ENCODE data around the gene CXCL12. TPM values are rescaled to one million over a fixed set of nuclear protein-coding genes. Genes with fewer than 3 reads are reported as not detected.

Gene CXCL12
- total and polyA plus RNA-seq, 2 of the 13 experiments (the other 11 are each of a cell fraction or from before 2014, with no cell fraction given) = not detected

DNA sequence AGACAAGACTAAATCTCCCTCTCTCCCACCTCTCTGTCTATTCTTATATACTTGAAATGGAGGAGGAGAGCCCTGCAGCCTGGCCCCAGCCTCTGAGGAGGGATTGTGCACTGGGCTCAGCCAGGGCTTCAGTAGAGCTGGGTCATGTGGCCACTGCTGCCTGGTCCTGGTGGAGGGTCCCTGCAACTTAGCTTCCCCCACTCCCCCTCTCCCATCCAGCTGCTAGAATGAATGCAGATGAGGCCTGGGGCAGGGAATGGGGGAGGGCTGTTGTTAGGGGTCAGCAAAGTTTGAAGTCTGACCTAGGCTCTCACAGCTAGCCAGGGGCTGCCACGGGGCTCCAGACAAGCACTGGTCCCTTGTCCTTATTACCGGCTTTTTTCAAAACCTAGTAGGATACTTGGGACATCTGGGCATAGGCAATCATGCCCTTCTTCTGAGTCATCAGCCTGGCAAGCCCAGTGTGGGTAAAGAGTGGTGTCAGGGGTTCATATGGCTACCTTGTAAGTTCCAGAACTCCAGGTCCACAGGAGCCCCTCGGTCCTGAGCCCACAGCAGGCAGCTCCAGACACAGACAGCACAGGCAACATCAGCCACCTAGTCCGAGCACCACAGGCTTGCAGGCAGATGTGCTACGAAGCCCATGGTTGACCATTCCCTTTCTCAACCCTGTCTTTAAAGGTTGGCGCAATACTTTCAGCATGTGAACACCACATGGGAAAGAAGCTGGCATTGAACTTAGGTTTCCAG, 12.8 kb upstream of the CXCL12 start:
- H3K9me3 ChIP-seq (ENCODE audit: low read length) = no peaks in the 10 kb centered on the region
- H3K4me3 ChIP-seq (replicated peaks in 1 of 3; ENCODE audit: insufficient read depth in 1 of 3, low read depth in 2 of 3, low read length in 3 of 3) = no peak overlapping the region
- H4K20me1 ChIP-seq (ENCODE audit: insufficient read depth, low read length) = no peaks in the 10 kb centered on the region
- no peak overlapping the region for H3K27ac ChIP-seq (ENCODE audit: extremely low read length, insufficient read depth, low read length)
- no peak overlapping the region for H3K4me2 ChIP-seq (ENCODE audit: low read depth, low read length)
- in situ Hi-C loops (cut with HindIII; ENCODE audit: extremely low pct_ligation_motif_present, low pct_unique_long_range_greater_than_20kb) = no loop called here
- no peak for DNase-seq (ENCODE audit: low spot score)
- no peak overlapping the region for H3K9ac ChIP-seq (ENCODE audit: insufficient read depth, low read depth, low read length)
- 0 out of 2 replicates have a peak, but pooled peaks cover 8% of the 10 kb centered on the region for H3K4me1 ChIP-seq (ENCODE audit: insufficient read depth, low read length)
- 46% methylated on average over 4 of the region's 6 CpGs for WGBS (ENCODE audit: low lambda C conversion rate)
- no peak for ATAC-seq
- CTCF ChIA-PET (ENCODE audit: low intra/inter-chr PET ratio, low total read pairs) = no interaction called here
- POLR2A ChIA-PET = no interaction called here
- no peak overlapping the region for H2AFZ ChIP-seq (ENCODE audit: low read length)
- TF ChIP-seq, protein P1, sequence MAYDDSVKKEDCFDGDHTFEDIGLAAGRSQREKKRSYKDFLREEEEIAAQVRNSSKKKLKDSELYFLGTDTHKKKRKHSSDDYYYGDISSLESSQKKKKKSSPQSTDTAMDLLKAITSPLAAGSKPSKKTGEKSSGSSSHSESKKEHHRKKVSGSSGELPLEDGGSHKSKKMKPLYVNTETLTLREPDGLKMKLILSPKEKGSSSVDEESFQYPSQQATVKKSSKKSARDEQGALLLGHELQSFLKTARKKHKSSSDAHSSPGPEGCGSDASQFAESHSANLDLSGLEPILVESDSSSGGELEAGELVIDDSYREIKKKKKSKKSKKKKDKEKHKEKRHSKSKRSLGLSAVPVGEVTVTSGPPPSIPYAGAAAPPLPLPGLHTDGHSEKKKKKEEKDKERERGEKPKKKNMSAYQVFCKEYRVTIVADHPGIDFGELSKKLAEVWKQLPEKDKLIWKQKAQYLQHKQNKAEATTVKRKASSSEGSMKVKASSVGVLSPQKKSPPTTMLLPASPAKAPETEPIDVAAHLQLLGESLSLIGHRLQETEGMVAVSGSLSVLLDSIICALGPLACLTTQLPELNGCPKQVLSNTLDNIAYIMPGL (CRISPR knock-in tag; IDR thresholded peaks at IDR 0.05; ENCODE audit: borderline replicate concordance in 1 of 2, low read depth in 1 of 2) = no peak
- no peak for TF ChIP-seq YEATS4 (CRISPR knock-in tag; IDR thresholded peaks at IDR 0.05; ENCODE audit: borderline replicate concordance)
- TF ChIP-seq SMYD3 (CRISPR knock-in tag; IDR thresholded peaks at IDR 0.05) = no peak
- TF ChIP-seq MTA3 (CRISPR knock-in tag; IDR thresholded peaks at IDR 0.05) = no peak
- TF ChIP-seq PHF21A (CRISPR knock-in tag; IDR thresholded peaks at IDR 0.05) = no peak
- TF ChIP-seq, protein P2, sequence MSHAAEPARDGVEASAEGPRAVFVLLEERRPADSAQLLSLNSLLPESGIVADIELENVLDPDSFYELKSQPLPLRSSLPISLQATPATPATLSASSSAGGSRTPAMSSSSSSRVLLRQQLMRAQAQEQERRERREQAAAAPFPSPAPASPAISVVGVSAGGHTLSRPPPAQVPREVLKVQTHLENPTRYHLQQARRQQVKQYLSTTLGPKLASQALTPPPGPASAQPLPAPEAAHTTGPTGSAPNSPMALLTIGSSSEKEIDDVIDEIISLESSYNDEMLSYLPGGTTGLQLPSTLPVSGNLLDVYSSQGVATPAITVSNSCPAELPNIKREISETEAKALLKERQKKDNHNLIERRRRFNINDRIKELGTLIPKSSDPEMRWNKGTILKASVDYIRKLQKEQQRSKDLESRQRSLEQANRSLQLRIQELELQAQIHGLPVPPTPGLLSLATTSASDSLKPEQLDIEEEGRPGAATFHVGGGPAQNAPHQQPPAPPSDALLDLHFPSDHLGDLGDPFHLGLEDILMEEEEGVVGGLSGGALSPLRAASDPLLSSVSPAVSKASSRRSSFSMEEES (CRISPR knock-in tag; IDR thresholded peaks at IDR 0.05) = no peak
- TF ChIP-seq GPN1 (CRISPR knock-in tag; IDR thresholded peaks at IDR 0.05; ENCODE audit: borderline replicate concordance) = no peak
- TF ChIP-seq ZNF333 (CRISPR knock-in tag; IDR thresholded peaks at IDR 0.05; ENCODE audit: borderline replicate concordance) = no peak
- TF ChIP-seq SMC3 (IDR thresholded peaks at IDR 0.05; ENCODE audit: low read length) = no peak
- TF ChIP-seq ZNF589 (CRISPR knock-in tag; conservative IDR thresholded peaks at IDR 0.05) = no peak
- no peak for TF ChIP-seq WIZ (CRISPR knock-in tag; IDR thresholded peaks at IDR 0.05)
- TF ChIP-seq ZIK1 (CRISPR knock-in tag; IDR thresholded peaks at IDR 0.05; ENCODE audit: borderline replicate concordance, low read depth) = no peak
- TF ChIP-seq, protein P3, sequence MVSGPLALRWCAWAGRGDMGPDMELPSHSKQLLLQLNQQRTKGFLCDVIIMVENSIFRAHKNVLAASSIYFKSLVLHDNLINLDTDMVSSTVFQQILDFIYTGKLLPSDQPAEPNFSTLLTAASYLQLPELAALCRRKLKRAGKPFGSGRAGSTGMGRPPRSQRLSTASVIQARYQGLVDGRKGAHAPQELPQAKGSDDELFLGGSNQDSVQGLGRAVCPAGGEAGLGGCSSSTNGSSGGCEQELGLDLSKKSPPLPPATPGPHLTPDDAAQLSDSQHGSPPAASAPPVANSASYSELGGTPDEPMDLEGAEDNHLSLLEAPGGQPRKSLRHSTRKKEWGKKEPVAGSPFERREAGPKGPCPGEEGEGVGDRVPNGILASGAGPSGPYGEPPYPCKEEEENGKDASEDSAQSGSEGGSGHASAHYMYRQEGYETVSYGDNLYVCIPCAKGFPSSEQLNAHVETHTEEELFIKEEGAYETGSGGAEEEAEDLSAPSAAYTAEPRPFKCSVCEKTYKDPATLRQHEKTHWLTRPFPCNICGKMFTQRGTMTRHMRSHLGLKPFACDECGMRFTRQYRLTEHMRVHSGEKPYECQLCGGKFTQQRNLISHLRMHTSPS (CRISPR knock-in tag; IDR thresholded peaks at IDR 0.05; ENCODE audit: low read depth) = no peak
- TF ChIP-seq, protein P4, sequence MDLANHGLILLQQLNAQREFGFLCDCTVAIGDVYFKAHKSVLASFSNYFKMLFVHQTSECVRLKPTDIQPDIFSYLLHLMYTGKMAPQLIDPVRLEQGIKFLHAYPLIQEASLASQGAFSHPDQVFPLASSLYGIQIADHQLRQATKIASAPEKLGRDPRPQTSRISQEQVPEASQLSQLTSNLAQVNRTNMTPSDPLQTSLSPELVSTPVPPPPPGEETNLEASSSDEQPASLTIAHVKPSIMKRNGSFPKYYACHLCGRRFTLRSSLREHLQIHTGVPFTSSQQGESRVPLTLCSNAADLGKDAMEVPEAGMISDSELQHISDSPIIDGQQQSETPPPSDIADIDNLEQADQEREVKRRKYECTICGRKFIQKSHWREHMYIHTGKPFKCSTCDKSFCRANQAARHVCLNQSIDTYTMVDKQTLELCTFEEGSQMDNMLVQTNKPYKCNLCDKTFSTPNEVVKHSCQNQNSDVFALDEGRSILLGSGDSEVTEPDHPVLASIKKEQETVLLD (CRISPR knock-in tag; IDR thresholded peaks at IDR 0.05; ENCODE audit: low read depth) = no peak
- no peaks in the 10 kb centered on the region for H3K79me2 ChIP-seq (ENCODE audit: insufficient read depth, low read length)
- FAIRE-seq = no peak
- no peaks in the 10 kb centered on the region for H3K36me3 ChIP-seq (replicated peaks in 1 of 2; ENCODE audit: control insufficient read depth in 1 of 2, insufficient read depth in 2 of 2, low read length in 2 of 2)
- peaks cover 6 to 17% of the 10 kb centered on the region in 2 experiments; a peak in 4 of 5 replicates for H3K27me3 ChIP-seq (ENCODE audit: control insufficient read depth in 1 of 2, insufficient read depth in 2 of 2, low read length in 2 of 2)
- BruUV-seq (replicated peaks) = no TSS peak
- intact Hi-C loops (cut with micrococcal nuclease; ENCODE audit: unreplicated experiment) = no loop called here

All from HepG2 (cell line).